Caco-2 (cell line): ENCODE results near the gene AGPAT2. TPM values are rescaled to one million over a fixed set of nuclear protein-coding genes. Genes with fewer than 3 reads are reported as not detected.

Experiments used
- BruUV-seq: library from RNA; stranded (reverse); fragments of 400-500 nt; replicated peaks from 2 replicates; lab custom pipeline; 2021; lab: Mats Ljungman, UMichigan
- CTCF ChIA-PET: fragments of 300-600 bp; sonication (Branson Sonifier 250); formaldehyde crosslinking; loops from one replicate; lab custom pipeline; 2022; ENCODE audit warnings: antibody characterized with exemption; lab: Charles Lee
- POLR2A ChIA-PET: fragments of 300-600 bp; sonication (Branson Sonifier 250); formaldehyde crosslinking; loops from one replicate; lab custom pipeline; 2022; ENCODE audit warnings: antibody characterized with exemption; lab: Charles Lee
- DNase-seq, 2 experiments: peaks; one replicate each; pipeline versions ENCODE4 v3.0.0 to v3.0.0-alpha.2; 2020 to 2022
- H3K27me3 ChIP-seq: replicated peaks from 2 replicates; pipeline ENCODE4 v1.6.0; 2011; ENCODE audit warnings: low read length; ENCODE audit not compliant: control insufficient read depth, insufficient read depth
- H3K36me3 ChIP-seq: 2 replicates; pipeline ENCODE4 v1.5.1; 2011; ENCODE audit warnings: low read length; ENCODE audit not compliant: control insufficient read depth, insufficient read depth
- H3K4me1 ChIP-seq: fragments of 250-450 bp; sonication (Bioruptor Pico); 2 replicates; pipeline ENCODE4 v1.5.1; 2020; ENCODE audit warnings: mild to moderate bottlenecking
- H3K4me3 ChIP-seq: 2 replicates; pipeline ENCODE4 v1.5.1; 2011; ENCODE audit warnings: low read depth, mild to moderate bottlenecking, control low read depth, low read length
- H3K9me3 ChIP-seq: fragments of 250-450 bp; sonication (Bioruptor Pico); 2 replicates; pipeline ENCODE4 v1.5.1; 2020; ENCODE audit warnings: mild to moderate bottlenecking, moderate library complexity
- H3K27ac Mint-ChIP-seq: one replicate; pipeline ENCODE4 v1.8.0; 2022; ENCODE audit warnings: mixed read lengths; ENCODE audit not compliant: unreplicated experiment
- H3K27me3 Mint-ChIP-seq: one replicate; pipeline ENCODE4 v1.8.0; 2022; ENCODE audit warnings: mixed read lengths; ENCODE audit not compliant: insufficient read depth, unreplicated experiment
- H3K36me3 Mint-ChIP-seq: one replicate; pipeline ENCODE4 v1.8.0; 2022; ENCODE audit warnings: mild to moderate bottlenecking, mixed read lengths; ENCODE audit not compliant: insufficient read depth, unreplicated experiment
- H3K4me1 Mint-ChIP-seq: one replicate; pipeline ENCODE4 v1.8.0; 2022; ENCODE audit warnings: low read depth, mixed read lengths; ENCODE audit not compliant: unreplicated experiment
- H3K4me3 Mint-ChIP-seq: one replicate; pipeline ENCODE4 v1.8.0; 2022; ENCODE audit warnings: mild to moderate bottlenecking, moderate library complexity, mixed read lengths; ENCODE audit not compliant: unreplicated experiment
- H3K9me3 Mint-ChIP-seq: one replicate; pipeline ENCODE4 v1.8.0; 2022; ENCODE audit warnings: mixed read lengths; ENCODE audit not compliant: unreplicated experiment
- CTCF ChIP-seq, 2 experiments: fragments of 200-600 bp in 1 of 2; IDR thresholded peaks; 1 replicate in 1 of 2; 2 replicates in 1 of 2; pipeline versions ENCODE4 v1.5.1 to v1.8.0; 2011 to 2022; ENCODE audit warnings: antibody characterized with exemption in 1 of 2, control low read depth in 1 of 2, inconsistent platforms in 1 of 2, low read depth in 1 of 2, low read length in 1 of 2, mild to moderate bottlenecking in 1 of 2, moderate library complexity in 1 of 2; ENCODE audit not compliant: insufficient read depth in 1 of 2, severe bottlenecking in 1 of 2, unreplicated experiment in 1 of 2
- intact Hi-C: fragments of 100-400 bp; cut with micrococcal nuclease; formaldehyde crosslinking; loops from one replicate; pipeline ENCODE4 v1.10.0; 2022; ENCODE audit not compliant: unreplicated experiment
- total RNA-seq: library from RNA; stranded (reverse); gene quantifications from 2 replicates; pipeline ENCODE4 v1.2.3, GENCODE V29; 2022

Gene AGPAT2
- total RNA-seq, 1 experiment from 2014 or later = 68.7 TPM

- Mint-ChIP-seq H3K27ac (no peak overlapping the region), H3K27me3 (peaks cover 3% of the 10 kb centered on the region), H3K9me3 (no peaks in the 10 kb centered on the region), H3K36me3 (no peaks in the 10 kb centered on the region), H3K4me3 (no peak overlapping the region), H3K4me1 (no peaks in the 10 kb centered on the region)
- no peak overlapping the region for H3K4me3 ChIP-seq
- intact Hi-C loops = no loop called here
- CTCF ChIA-PET = no interaction called here
- DNase-seq = no peak
- POLR2A ChIA-PET = no interaction called here
- H3K27me3 ChIP-seq = no peaks in the 10 kb centered on the region
- no peaks in the 10 kb centered on the region for H3K36me3 ChIP-seq
- no TSS peak for BruUV-seq
- no peak for TF ChIP-seq CTCF (IDR thresholded peaks at IDR 0.05; ENCODE audit: insufficient read depth in 1 of 2, low read depth in 1 of 2, low read length in 1 of 2, severe bottlenecking in 1 of 2, unreplicated experiment in 1 of 2)
- H3K4me1 ChIP-seq = 0 out of 2 replicates have a peak, but pooled peaks cover 3% of the 10 kb centered on the region
- H3K9me3 ChIP-seq = no peaks in the 10 kb centered on the region
Observed at GRCh38 chr9:136660971-136661550, 26.2 kb downstream of the AGPAT2 start.

GRCh38 chr9:136659861-136660784 is 27.1 kb downstream of the AGPAT2 start:
- peak in 1 of 2 experiments; percentile 38 for DNase-seq
- Mint-ChIP-seq H3K27ac (no peak overlapping the region), H3K4me3 (no peak overlapping the region), H3K9me3 (no peaks in the 10 kb centered on the region), H3K27me3 (peaks cover 3% of the 10 kb centered on the region), H3K4me1 (no peaks in the 10 kb centered on the region), H3K36me3 (no peaks in the 10 kb centered on the region)
- POLR2A ChIA-PET = no interaction called here
- Histone ChIP-seq H3K36me3 (no peaks in the 10 kb centered on the region), H3K27me3 (no peaks in the 10 kb centered on the region), H3K9me3 (no peaks in the 10 kb centered on the region), H3K4me3 (no peak overlapping the region), H3K4me1 (0 out of 2 replicates have a peak, but pooled peaks cover 1% of the 10 kb centered on the region)
- CTCF ChIA-PET = no interaction called here
- intact Hi-C loops = no loop called here
- BruUV-seq = no TSS peak
- no peak for TF ChIP-seq CTCF (IDR thresholded peaks at IDR 0.05; ENCODE audit: insufficient read depth in 1 of 2, low read depth in 1 of 2, low read length in 1 of 2, severe bottlenecking in 1 of 2, unreplicated experiment in 1 of 2)

DNA sequence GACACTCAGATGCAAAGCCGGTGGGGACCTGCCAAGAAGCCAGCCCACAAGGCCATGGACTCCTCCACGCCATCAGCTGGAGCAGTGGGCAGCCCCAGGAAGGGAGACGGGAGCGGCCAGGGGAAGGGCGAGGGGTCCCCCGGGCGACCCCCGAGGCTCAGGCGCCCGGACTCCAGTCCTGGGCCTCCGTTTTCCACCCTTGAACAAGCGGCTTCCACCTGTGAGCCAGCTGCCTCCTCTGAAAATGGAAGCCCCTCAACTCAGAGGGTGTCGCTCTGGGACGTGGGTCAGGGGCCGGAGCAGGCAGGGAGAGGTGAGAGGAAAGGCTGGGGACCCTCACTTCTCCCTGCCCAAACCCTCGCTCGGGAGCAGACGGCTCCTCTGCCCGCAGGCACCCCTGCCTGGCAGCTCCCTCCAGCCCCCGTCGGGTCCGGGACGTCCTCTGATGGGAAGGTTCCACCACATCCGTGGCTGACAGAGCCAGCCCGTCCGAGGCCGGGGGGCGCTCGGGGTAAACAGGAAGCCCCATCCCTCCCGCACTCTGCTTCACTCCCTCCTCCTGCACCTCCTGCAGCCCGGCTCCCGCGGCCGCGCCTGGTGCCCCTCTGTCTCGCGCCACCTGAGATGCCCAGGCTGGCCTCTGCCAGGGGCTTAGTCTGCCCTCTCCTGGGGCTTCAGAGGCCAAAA is 28.3 kb downstream of the AGPAT2 start:
- H3K36me3 Mint-ChIP-seq = no peaks in the 10 kb centered on the region
- intact Hi-C loops = no loop called here
- H3K4me3 Mint-ChIP-seq = no peak overlapping the region
- BruUV-seq = no TSS peak
- ChIA-PET CTCF (no interaction called here), POLR2A (no interaction called here)
- no peaks in the 10 kb centered on the region for H3K9me3 ChIP-seq
- no peak overlapping the region for H3K27ac Mint-ChIP-seq
- H3K9me3 Mint-ChIP-seq = no peaks in the 10 kb centered on the region
- H3K4me3 ChIP-seq = no peak overlapping the region
- H3K36me3 ChIP-seq = no peaks in the 10 kb centered on the region
- H3K27me3 Mint-ChIP-seq = peaks cover 3% of the 10 kb centered on the region
- H3K4me1 Mint-ChIP-seq = no peaks in the 10 kb centered on the region
- H3K4me1 ChIP-seq = no peaks in the 10 kb centered on the region
- DNase-seq = peak in 1 of 2 experiments; percentile 31
- H3K27me3 ChIP-seq = no peaks in the 10 kb centered on the region
- TF ChIP-seq CTCF (IDR thresholded peaks at IDR 0.05; ENCODE audit: insufficient read depth in 1 of 2, low read depth in 1 of 2, low read length in 1 of 2, severe bottlenecking in 1 of 2, unreplicated experiment in 1 of 2) = no peak
